ENCODE data around the gene EBF4. TPM values are rescaled to one million over a fixed set of nuclear protein-coding genes. Genes with fewer than 3 reads are reported as not detected.

The EBF4 gene
- total and polyA plus RNA-seq, 2 of the 8 experiments (the other 6 are each of a cell fraction or from before 2014, with no cell fraction given) = 1.2 to 2.9 TPM

DNA sequence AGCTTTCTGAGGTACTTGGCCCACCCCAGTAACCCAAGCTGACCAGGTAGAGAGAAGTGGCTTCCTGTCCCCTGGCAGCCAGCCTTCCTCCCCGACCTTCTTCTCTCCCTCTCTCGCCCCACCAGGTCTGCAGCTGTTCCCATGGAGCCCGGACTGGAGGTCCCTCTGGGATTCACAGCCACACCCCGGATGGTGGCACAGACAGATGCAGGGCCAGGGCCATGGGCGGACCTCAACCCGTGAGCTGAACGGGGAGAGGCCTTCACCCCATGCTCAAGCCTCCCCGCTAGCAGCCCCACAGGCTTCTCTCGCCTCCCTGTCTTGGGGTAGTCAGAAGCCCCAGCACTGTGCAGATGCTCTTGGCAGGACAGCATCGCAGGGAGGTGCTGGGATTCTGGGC, 66.6 kb downstream of the EBF4 start:
- DNase-seq (ENCODE audit: low read depth in 1 of 2, low spot score in 2 of 2) = no peak
- H2AFZ ChIP-seq (ENCODE audit: low read length) = no peak overlapping the region
- FAIRE-seq = no peak
- H3K4ac ChIP-seq (replicated peaks; ENCODE audit: insufficient read length, low read depth, low read length) = no peak overlapping the region
- H2BK15ac ChIP-seq (ENCODE audit: low read length) = no peak overlapping the region
- no peak overlapping the region for H4K8ac ChIP-seq (ENCODE audit: extremely low read depth, insufficient read depth, low read length)
- TF ChIP-seq RXRA (IDR thresholded peaks at IDR 0.05; ENCODE audit: insufficient read depth, low read depth, low read length) = no peak
- H2AK5ac ChIP-seq (ENCODE audit: low read depth, low read length) = no peak overlapping the region
- H3K4me1 ChIP-seq (replicated peaks in 1 of 4; ENCODE audit: control insufficient read depth in 3 of 4, insufficient read depth in 4 of 4, low read length in 3 of 4) = peaks cover 0 to 16% (median 9%) of the 10 kb centered on the region in 4 experiments
- POLR2A ChIA-PET (ENCODE audit: partially characterized antibody) = interaction anchor here (1.7 kb wide), 1 partner anchor 31 kb away, joined by 5 read pairs; no protein-coding TSS in a partner anchor
- H3K36me3 ChIP-seq (ENCODE audit: control insufficient read depth in 2 of 4, insufficient read depth in 4 of 4, low read length in 3 of 4) = no peaks in the 10 kb centered on the region
- H3K4me2 ChIP-seq (ENCODE audit: insufficient read depth in 1 of 2, low read depth in 2 of 2, low read length in 2 of 2) = no peak overlapping the region
- no peak overlapping the region for H3K27ac ChIP-seq (ENCODE audit: low read depth, low read length)
- peak overlapping the region; percentile 27 for H4K91ac ChIP-seq (replicated peaks; ENCODE audit: insufficient read length, low read length)
- no peak overlapping the region for H2BK12ac ChIP-seq (ENCODE audit: low read depth, low read length)
- H2BK5ac ChIP-seq (ENCODE audit: low read depth, low read length) = peak overlapping the region; percentile 35; the same call in 1 of the 2 replicates
- peak overlapping the region; percentile 48 for H2BK20ac ChIP-seq (ENCODE audit: low read length)
- peak overlapping the region; percentile 19; the same call in 1 of the 2 replicates for H3K18ac ChIP-seq (ENCODE audit: extremely low read depth, low read length)
- H3K14ac ChIP-seq (ENCODE audit: insufficient read length) = no peak overlapping the region
- H4K20me1 ChIP-seq (replicated peaks in 1 of 2; ENCODE audit: control insufficient read depth in 1 of 2, insufficient read depth in 2 of 2, low read length in 2 of 2) = no peaks in the 10 kb centered on the region
- no peaks in the 10 kb centered on the region for H3K79me2 ChIP-seq (ENCODE audit: control insufficient read depth in 1 of 2, insufficient read depth in 2 of 2, low read length in 2 of 2)
- peaks cover 3% of the 10 kb centered on the region; the same call in 1 of the 2 replicates for H3K23me2 ChIP-seq (ENCODE audit: low read depth, low read length)
- H3K27me3 ChIP-seq (replicated peaks in 1 of 4; ENCODE audit: control insufficient read depth in 3 of 4, extremely low read depth in 1 of 4, insufficient read depth in 3 of 4, low read length in 3 of 4) = peaks cover 0 to 5% (median 2%) of the 10 kb centered on the region in 4 experiments; a peak in 4 of 7 replicates
- H2BK120ac ChIP-seq (replicated peaks; ENCODE audit: low read depth, low read length) = no peak overlapping the region
- H3K79me1 ChIP-seq (ENCODE audit: low read depth, low read length) = no peaks in the 10 kb centered on the region
- H3K56ac ChIP-seq (replicated peaks; ENCODE audit: insufficient read length, low read depth, low read length) = no peak overlapping the region
- no peak overlapping the region for H3K9ac ChIP-seq (replicated peaks in 1 of 4; ENCODE audit: extremely low read depth in 1 of 4, low read depth in 3 of 4, low read length in 3 of 4)
- no peak overlapping the region for H3K4me3 ChIP-seq (ENCODE audit: extremely low read depth in 1 of 4, insufficient read depth in 2 of 4, low read depth in 3 of 4, low read length in 4 of 4)
- 92% methylated on average over 7 of the region's 10 CpGs; no CpG with 5 or more reads in 1 of the 2 experiments for WGBS, 2 experiments (ENCODE audit: extremely low coverage in 1 of 2, insufficient coverage in 1 of 2, insufficient read length in 1 of 2, insufficient replicate concordance in 2 of 2, low coverage in 1 of 2, low lambda C conversion rate in 2 of 2, missing lambda C conversion rate in 1 of 2)
- no peak overlapping the region for H3K23ac ChIP-seq (ENCODE audit: insufficient read length)
- no peaks in the 10 kb centered on the region for H3K9me3 ChIP-seq (ENCODE audit: insufficient read depth in 2 of 2, low read depth in 1 of 2, low read length in 1 of 2)
- CTCF ChIA-PET (ENCODE audit: partially characterized antibody) = interaction anchor here (1.0 to 2.2 kb wide), 9 partner anchors 9 to 242 kb away, joined by 3 to 13 read pairs (median 4); no protein-coding TSS in a partner anchor
- H4K5ac ChIP-seq (ENCODE audit: insufficient read length, low read depth, low read length) = no peak overlapping the region

Measured in H1 (cell line).